ENCODE measurements around the gene MYZAP. TPM values are rescaled to one million over a fixed set of nuclear protein-coding genes. Genes with fewer than 3 reads are reported as not detected.
A peak's percentile ranks its signal among the peaks of the same experiment; 100 is the strongest.

MYZAP gene
- total RNA-seq, 3 donors from 2014 or later: 12.1 to 23.0 (median 16.7) TPM

DNA sequence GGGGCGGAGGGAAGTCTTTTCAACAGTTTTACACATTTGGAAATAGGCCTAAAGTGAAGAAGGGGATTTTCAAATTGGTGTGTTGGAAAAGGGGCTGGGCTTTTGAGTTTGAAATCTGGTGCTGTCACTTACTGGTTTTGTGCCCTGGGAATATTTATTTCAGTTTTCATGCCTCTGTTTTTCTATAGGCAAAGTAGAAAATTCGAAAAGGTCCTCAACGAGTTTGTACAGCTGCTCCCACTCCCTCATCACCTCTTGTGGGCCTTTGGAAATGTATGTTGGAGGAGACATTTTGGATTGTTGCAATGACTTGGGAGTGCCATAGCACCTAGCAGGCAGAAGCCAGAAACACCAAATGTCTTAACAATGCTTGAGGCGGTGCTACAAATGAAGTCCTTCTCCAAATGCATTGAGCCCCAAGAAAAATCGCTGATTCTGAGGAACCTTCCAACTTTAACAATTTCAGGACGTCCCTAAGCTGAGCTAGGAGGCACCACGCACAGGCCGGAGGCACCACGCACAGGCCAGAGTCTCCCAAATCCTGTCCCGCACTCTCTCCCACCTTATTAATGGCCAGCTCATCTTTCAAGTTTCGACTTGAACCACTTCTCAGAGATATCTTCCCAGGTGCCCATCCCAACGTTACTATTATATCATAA, 114.2 kb downstream of the MYZAP start:
- Histone ChIP-seq H3K27ac (peak overlapping the region; percentile 95 to 97), H3K9me3 (no peaks in the 10 kb centered on the region), H3K4me1 (peaks cover 0 to 12% of the 10 kb centered on the region in 2 donors), H3K27me3 (no peaks in the 10 kb centered on the region), H3K4me3 (peak overlapping the region; percentile 88 to 91 (median 88)), H3K36me3 (no peaks in the 10 kb centered on the region)
- DNase-seq (ENCODE audit: low spot score in 2 of 2): no peak
- no peak for TF ChIP-seq POLR2A (IDR thresholded peaks at IDR 0.05)
- intact Hi-C loops (cut with DNase I; ENCODE audit: low total_unique reads): no loop called here

DNA sequence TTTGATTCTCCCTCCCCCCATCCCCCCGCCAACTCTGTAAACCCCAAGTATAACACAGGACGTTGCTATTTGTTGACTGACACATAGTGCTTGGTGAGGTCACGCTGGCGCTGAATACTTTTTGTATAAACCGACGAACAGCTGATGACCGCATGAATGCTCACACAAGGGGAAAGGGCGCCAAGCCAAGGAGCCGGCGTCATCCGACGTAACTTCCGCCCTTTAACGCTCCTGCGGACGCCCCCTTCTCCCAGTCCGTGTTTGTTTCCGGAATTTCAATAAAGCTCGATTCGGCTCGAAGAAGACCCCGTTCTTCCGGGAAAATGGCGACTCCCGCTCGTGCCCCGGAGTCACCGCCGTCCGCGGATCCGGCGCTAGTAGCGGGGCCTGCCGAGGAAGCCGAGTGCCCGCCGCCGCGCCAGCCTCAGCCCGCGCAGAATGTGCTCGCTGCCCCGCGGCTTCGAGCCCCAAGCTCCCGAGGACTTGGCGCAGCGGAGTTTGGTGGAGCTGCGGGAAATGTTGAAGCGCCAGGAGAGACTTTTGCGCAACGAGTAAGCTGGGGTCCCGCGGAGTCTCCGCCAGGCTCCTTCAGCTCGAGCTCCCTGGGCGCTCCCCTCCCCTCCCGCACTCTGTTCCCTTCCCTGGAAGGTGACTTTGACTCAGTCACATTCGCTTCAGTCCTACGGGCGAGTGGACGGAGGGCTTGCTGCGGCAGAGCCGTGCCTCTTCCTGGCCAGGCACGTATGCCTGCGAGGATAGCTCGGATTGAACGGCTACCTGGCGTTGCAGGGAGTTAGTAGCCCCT, 114.9 kb downstream of the MYZAP start, which contains the start of gene POLR2M:
TSS of gene POLR2M (plus strand) at position 310 of the 805 bp plus-strand sequence. CDS start at position 439, 129 bp downstream.
- Histone ChIP-seq H3K27ac (peak within 1 kb of the TSS; percentile 95 to 97), H3K9me3 (no peaks in the 10 kb centered on the region), H3K36me3 (no peaks in the 10 kb centered on the region), H3K4me1 (peaks cover 0 to 12% of the 10 kb centered on the region in 2 donors), H3K4me3 (peak within 1 kb of the TSS; percentile 88 to 91 (median 88)), H3K27me3 (no peaks in the 10 kb centered on the region)
- intact Hi-C loops (cut with DNase I; ENCODE audit: low total_unique reads): no loop called here
- TF ChIP-seq POLR2AphosphoS5 (IDR thresholded peaks at IDR 0.05) (peak; percentile 82 to 95 (median 93)), POLR2A (IDR thresholded peaks at IDR 0.05) (peak; percentile 79)
- TF ChIP-seq, protein P1, sequence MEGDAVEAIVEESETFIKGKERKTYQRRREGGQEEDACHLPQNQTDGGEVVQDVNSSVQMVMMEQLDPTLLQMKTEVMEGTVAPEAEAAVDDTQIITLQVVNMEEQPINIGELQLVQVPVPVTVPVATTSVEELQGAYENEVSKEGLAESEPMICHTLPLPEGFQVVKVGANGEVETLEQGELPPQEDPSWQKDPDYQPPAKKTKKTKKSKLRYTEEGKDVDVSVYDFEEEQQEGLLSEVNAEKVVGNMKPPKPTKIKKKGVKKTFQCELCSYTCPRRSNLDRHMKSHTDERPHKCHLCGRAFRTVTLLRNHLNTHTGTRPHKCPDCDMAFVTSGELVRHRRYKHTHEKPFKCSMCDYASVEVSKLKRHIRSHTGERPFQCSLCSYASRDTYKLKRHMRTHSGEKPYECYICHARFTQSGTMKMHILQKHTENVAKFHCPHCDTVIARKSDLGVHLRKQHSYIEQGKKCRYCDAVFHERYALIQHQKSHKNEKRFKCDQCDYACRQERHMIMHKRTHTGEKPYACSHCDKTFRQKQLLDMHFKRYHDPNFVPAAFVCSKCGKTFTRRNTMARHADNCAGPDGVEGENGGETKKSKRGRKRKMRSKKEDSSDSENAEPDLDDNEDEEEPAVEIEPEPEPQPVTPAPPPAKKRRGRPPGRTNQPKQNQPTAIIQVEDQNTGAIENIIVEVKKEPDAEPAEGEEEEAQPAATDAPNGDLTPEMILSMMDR (IDR thresholded peaks at IDR 0.05): no peak
- DNase-seq (ENCODE audit: low spot score in 2 of 2): peak; percentile 95 to 97

DNA sequence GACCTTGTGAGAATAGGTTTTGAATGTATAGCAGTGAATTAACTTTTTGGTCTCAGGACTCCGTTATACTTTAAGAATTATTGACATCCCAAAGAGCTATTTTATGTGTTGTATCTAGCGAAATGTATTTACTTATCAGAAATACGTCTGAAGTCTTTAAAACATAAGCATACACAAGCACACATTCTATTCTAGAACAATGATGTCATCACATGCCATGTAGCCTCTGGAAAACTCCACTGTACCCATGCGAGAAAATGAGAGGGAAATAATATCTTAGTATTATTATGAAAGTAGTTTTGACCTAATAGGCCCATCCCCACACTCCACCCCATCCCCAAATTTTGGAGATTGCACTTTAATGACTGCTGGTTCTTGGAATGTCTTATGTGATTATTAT, 116.3 kb downstream of the MYZAP start:
- TF ChIP-seq, protein P1 (IDR thresholded peaks at IDR 0.05): no peak
- no peak for TF ChIP-seq POLR2A (IDR thresholded peaks at IDR 0.05)
- no peak for TF ChIP-seq POLR2AphosphoS5 (IDR thresholded peaks at IDR 0.05)
- H3K36me3 ChIP-seq: no peaks in the 10 kb centered on the region
- H3K4me3 ChIP-seq: peak overlapping the region; percentile 88 to 91 (median 88)
- H3K27me3 ChIP-seq: no peaks in the 10 kb centered on the region
- H3K9me3 ChIP-seq: no peaks in the 10 kb centered on the region
- no peak for DNase-seq (ENCODE audit: low spot score in 2 of 2)
- H3K4me1 ChIP-seq: peaks cover 0 to 12% of the 10 kb centered on the region in 2 donors
- intact Hi-C loops (cut with DNase I; ENCODE audit: low total_unique reads): no loop called here
- peak overlapping the region; percentile 1 to 95 for H3K27ac ChIP-seq

DNA sequence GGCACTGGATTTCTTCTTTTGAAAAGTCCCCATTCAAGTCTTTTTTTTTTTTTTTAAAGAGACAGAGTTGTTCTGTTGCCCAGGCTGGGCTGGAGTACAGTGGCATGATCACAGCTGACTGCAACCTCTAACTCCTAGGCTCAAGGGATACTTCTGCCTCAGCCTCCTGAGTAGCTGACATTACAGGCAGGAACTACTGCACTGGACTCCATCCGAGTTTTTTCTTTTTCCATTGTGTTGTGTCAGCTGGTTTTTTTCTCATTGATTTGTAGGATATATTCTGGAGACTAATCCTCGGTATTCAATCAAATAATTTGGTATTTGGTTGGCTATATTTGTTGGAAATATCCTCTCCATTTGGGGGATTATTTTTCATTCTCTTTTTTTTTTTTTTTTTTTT, 126.6 kb downstream of the MYZAP start:
- no peaks in the 10 kb centered on the region for H3K36me3 ChIP-seq
- DNase-seq (ENCODE audit: low spot score in 2 of 2): no peak
- TF ChIP-seq, protein P1 (IDR thresholded peaks at IDR 0.05): no peak
- TF ChIP-seq POLR2AphosphoS5 (IDR thresholded peaks at IDR 0.05): no peak
- TF ChIP-seq POLR2A (IDR thresholded peaks at IDR 0.05): no peak

DNA sequence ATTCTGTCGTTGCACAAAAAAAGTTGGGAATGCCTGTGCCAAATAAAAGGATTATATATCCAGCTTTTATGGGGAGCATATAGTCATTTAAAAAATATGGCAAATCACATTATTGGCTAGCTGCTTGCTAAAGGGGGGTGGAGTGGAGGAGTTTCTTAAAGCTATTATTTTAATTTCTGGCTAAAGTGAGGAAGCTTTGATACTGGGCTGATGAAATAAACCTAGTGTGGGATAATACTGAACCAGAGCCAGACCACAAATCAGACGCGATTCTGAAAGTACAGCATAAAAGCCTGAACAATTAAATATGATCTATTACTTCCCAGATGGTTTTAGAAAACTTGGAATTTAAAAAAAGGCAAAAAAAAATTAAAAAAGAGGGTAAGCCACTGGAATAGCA, 129.2 kb downstream of the MYZAP start:
- no peak for DNase-seq (ENCODE audit: low spot score in 2 of 2)
- no peak overlapping the region for H3K4me3 ChIP-seq
- no peaks in the 10 kb centered on the region for H3K4me1 ChIP-seq
- no peaks in the 10 kb centered on the region for H3K27me3 ChIP-seq
- TF ChIP-seq POLR2A (IDR thresholded peaks at IDR 0.05): no peak
- no peak for TF ChIP-seq POLR2AphosphoS5 (IDR thresholded peaks at IDR 0.05)
- TF ChIP-seq, protein P1 (IDR thresholded peaks at IDR 0.05): no peak
- H3K9me3 ChIP-seq: no peaks in the 10 kb centered on the region
- intact Hi-C loops (cut with DNase I; ENCODE audit: low total_unique reads): no loop called here
- H3K36me3 ChIP-seq: no peaks in the 10 kb centered on the region
- H3K27ac ChIP-seq: no peak overlapping the region

More for the DNA sequence above, 126.6 kb downstream of the MYZAP start:
- H3K9me3 ChIP-seq: no peaks in the 10 kb centered on the region
- no peak overlapping the region for H3K4me3 ChIP-seq
- no peaks in the 10 kb centered on the region for H3K27me3 ChIP-seq
- no peaks in the 10 kb centered on the region for H3K4me1 ChIP-seq
- H3K27ac ChIP-seq: no peak overlapping the region
- intact Hi-C loops (cut with DNase I; ENCODE audit: low total_unique reads): no loop called here
